Adrenal gland (tissue), 12 donors: Measurements from ENCODE around the gene JUND. TPM values are rescaled to one million over a fixed set of nuclear protein-coding genes. Genes with fewer than 3 reads are reported as not detected.
A peak's percentile ranks its signal among the peaks of the same experiment; 100 is the strongest.

ENCODE experiments used
- DNase-seq, 7 donors: peaks; one replicate each; pipeline ENCODE4 v3.0.0-alpha.2; 2019 to 2020
- H3K27ac ChIP-seq, 5 donors: fragments of 200-600 bp; sonication (generic) in 4 of 5; 1 replicate in 3 of 5; 2 replicates in 2 of 5; pipeline versions ENCODE4 v1.5.1 to v1.8.0; 2016 to 2020; ENCODE audit warnings: mild to moderate bottlenecking in 1 of 5
- H3K27me3 ChIP-seq: fragments of 200-600 bp; 2 replicates; pipeline ENCODE4 v1.8.0; 2021
- H3K36me3 ChIP-seq, 2 donors: fragments of 200-600 bp; replicated peaks in 1 of 2; 1 replicate in 1 of 2; 2 replicates in 1 of 2; pipeline versions ENCODE4 v1.5.1 to v1.8.0; 2018 to 2022
- H3K4me1 ChIP-seq, 2 donors: fragments of 200-600 bp; replicated peaks in 1 of 2; 1 replicate in 1 of 2; 2 replicates in 1 of 2; pipeline versions ENCODE4 v1.5.1 to v1.8.0; 2018 to 2021
- H3K4me3 ChIP-seq, 4 donors: fragments of 200-600 bp; sonication (generic) in 3 of 4; one replicate each; pipeline ENCODE4 v1.5.1; 2016 to 2018
- H3K9me3 ChIP-seq, 3 donors: fragments of 200-600 bp; sonication (generic) in 1 of 3; replicated peaks in 1 of 3; 1 replicate in 2 of 3; 2 replicates in 1 of 3; pipeline versions ENCODE4 v1.5.1 to v1.8.0; 2016 to 2021
- POLR2A ChIP-seq, 2 donors: fragments of 450-650 bp; IDR thresholded peaks; one replicate each; pipeline ENCODE4 v1.6.1; 2017; ENCODE audit warnings: antibody characterized with exemption in 2 of 2, mild to moderate bottlenecking in 2 of 2, moderate library complexity in 1 of 2
- WGBS, 4 donors: extraction: QIAGEN DNeasy Blood & Tissue Kit in 2 of 4; methylation state at CpG; one replicate each; pipeline versions ENCODE4 v1.1.5 to v1.1.7; 2013 to 2017; 5-methylcytosine and 5-hydroxymethylcytosine counted together
- intact Hi-C, 2 donors: fragments of 100-400 bp; cut with DNase I; formaldehyde crosslinking; loops; one replicate each; pipeline versions ENCODE4 v1.14.1 to v1.15.0; 2022 to 2023
- polyA plus RNA-seq, 3 donors: library from polyadenylated mRNA; stranded (reverse); fragments of 200-250 nt in 2 of 3; fragments of 350-450 nt in 1 of 3; fragmentation: Illumina TruSeq in 1 of 3; extraction: RNeasy Lipid Tissue Mini Kit (QIAGEN cat#74804) in 1 of 3; gene quantifications; one replicate each; pipeline ENCODE4 v1.2.3, GENCODE V29; 2013 to 2014
- total RNA-seq, 9 donors: library from RNA; depleted of rRNA in 4 of 9; stranded (reverse); fragments of >200 nt in 4 of 9; fragments of 120-200 nt in 1 of 9; fragmentation: NEBNext Ultra II Directional in 1 of 9; extraction: Animal tissue kit (Norgen Biotek cat#: 25700) in 1 of 9; gene quantifications; one replicate each; pipeline versions ENCODE4 v1.1.0 to v1.2.4, GENCODE V29; 2013 to 2023
- TF ChIP-seq, protein P1 (sequence below), 6 experiments: fragments of 450-650 bp in 4 of 6; fragments of 200-600 bp in 2 of 6; sonication (generic) in 1 of 6; IDR thresholded peaks; 1 replicate in 5 of 6; 2 replicates in 1 of 6; pipeline versions ENCODE4 v1.5.1 to v1.8.0; 2016 to 2021; ENCODE audit warnings: antibody characterized with exemption in 6 of 6, mild to moderate bottlenecking in 2 of 6, moderate library complexity in 1 of 6
- donor health status: healthy with polysubstance abuse.
- donor health status: Bipolar disorder and iron deficiency.
- donor health status: DM: yes; HTN: yes; CAD: no.
- donor health status: DM: no; HTN: no; CAD: no.
- donor health status: DM: no; HTN: no; CAD: no.
- donor health status: DM: yes; HTN: yes; CAD: no.

Gene JUND
- total and polyA plus RNA-seq, 12 donors = 35.9 to 533 (median 242) TPM

DNA sequence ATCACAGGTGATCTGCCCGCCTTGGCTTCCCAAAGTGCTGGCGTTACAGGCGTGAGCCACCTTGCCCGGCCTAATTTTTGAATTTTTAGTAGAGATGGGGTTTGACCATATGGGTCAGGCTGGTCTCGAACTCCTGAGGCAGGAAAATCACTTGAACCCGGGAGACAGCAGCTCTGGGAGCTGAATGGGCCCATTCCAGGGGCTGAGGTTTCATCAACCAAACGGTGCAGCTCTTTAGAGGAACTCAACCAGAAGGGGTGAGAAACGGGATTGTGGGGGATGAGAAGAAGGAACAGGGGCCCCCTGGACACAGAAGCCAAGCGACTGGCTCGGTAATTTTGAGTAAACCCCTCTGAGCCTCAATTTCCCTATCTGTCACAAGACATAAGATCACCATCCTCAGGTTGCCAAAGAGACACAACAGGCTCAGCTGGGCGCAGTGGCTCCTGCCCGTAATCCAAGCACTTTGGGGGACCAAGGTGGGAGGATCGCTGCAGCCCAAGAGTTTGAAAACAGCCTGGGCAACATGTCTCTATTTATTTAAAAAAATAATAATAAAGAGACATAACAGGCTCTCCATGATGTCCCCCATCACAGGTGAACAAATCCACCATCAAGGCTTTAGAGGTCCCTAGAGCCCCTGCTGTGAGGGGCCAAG lies 7.7 kb downstream of the JUND start:
- no peak for DNase-seq
- Histone ChIP-seq H3K27ac (peak overlapping the region in 2 of 5 donors; percentile 83), H3K36me3 (peaks cover 0 to 9% of the 10 kb centered on the region in 2 donors), H3K4me1 (peaks cover 29 to 41% of the 10 kb centered on the region in 2 donors), H3K4me3 (no peak overlapping the region), H3K27me3 (no peaks in the 10 kb centered on the region), H3K9me3 (no peaks in the 10 kb centered on the region)
- TF ChIP-seq, protein P1, sequence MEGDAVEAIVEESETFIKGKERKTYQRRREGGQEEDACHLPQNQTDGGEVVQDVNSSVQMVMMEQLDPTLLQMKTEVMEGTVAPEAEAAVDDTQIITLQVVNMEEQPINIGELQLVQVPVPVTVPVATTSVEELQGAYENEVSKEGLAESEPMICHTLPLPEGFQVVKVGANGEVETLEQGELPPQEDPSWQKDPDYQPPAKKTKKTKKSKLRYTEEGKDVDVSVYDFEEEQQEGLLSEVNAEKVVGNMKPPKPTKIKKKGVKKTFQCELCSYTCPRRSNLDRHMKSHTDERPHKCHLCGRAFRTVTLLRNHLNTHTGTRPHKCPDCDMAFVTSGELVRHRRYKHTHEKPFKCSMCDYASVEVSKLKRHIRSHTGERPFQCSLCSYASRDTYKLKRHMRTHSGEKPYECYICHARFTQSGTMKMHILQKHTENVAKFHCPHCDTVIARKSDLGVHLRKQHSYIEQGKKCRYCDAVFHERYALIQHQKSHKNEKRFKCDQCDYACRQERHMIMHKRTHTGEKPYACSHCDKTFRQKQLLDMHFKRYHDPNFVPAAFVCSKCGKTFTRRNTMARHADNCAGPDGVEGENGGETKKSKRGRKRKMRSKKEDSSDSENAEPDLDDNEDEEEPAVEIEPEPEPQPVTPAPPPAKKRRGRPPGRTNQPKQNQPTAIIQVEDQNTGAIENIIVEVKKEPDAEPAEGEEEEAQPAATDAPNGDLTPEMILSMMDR (IDR thresholded peaks at IDR 0.05) = no peak
- no peak for TF ChIP-seq POLR2A (IDR thresholded peaks at IDR 0.05)
- 94 to 95% (median 95%) methylated on average over 13 of the region's 13 CpGs for WGBS, 4 donors
- intact Hi-C loops = loop anchor here in 1 of 2 donors (10.0 kb wide), 1 partner anchor 131 kb away; no protein-coding TSS in a partner anchor

DNA sequence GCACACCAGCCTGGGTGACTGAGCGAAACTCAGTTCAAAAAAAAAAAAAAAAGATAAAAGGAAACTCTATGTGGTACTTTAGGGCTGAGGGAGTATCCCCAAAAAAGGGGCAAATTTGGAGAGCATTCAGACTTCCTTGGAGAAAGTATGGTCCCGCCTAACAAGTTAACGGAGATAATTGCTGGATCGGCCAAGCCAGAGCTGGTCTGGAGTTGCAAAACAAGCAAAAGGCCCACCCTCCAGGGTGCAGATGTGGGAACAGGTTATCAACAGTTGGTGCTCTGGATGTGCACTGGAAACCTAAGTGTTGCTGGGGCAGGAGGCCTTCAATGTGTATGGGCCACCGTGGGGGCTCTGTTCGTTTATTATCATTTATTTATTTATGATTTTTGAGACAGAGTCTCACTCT lies 10.0 kb downstream of the JUND start:
- WGBS, 4 donors = 67 to 79% (median 70%) methylated on average over 4 to 6 of the region's 6 CpGs
- DNase-seq = no peak
- H3K36me3 ChIP-seq = peaks cover 0 to 16% of the 10 kb centered on the region in 2 donors
- no peak overlapping the region for H3K4me3 ChIP-seq
- H3K27ac ChIP-seq = no peak overlapping the region
- peaks cover 16 to 21% of the 10 kb centered on the region in 2 donors for H3K4me1 ChIP-seq
- intact Hi-C loops = loop anchor here in 1 of 2 donors (10.0 kb wide), 1 partner anchor 133 kb away; no protein-coding TSS in a partner anchor
- no peak for TF ChIP-seq POLR2A (IDR thresholded peaks at IDR 0.05)
- TF ChIP-seq, protein P1 (IDR thresholded peaks at IDR 0.05) = no peak
- no peaks in the 10 kb centered on the region for H3K27me3 ChIP-seq
- H3K9me3 ChIP-seq = no peaks in the 10 kb centered on the region

DNA sequence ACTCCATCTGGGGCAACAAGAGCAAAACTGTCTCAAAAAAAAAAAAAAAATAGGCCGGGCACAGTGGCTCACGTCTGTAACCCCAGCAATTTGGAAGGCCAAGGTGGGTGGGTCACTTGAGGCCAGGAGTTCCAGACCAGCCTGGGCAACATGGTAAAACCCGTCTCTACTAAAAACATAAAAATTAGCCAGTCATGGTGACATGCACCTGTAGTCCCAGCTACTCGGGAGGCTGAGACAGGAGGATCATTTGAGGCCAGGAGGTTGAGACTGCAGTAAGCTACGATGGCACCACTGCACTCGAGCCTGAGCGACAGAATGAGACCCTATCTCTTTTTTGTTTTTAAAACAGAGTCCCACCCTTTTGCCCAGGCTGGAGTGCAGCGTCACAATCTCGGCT lies 11.1 kb downstream of the JUND start:
- Histone ChIP-seq H3K27ac (no peak overlapping the region), H3K9me3 (no peaks in the 10 kb centered on the region), H3K27me3 (no peaks in the 10 kb centered on the region), H3K4me1 (peaks cover 13 to 15% of the 10 kb centered on the region in 2 donors), H3K36me3 (peaks cover 0 to 27% of the 10 kb centered on the region in 2 donors), H3K4me3 (no peak overlapping the region)
- TF ChIP-seq, protein P1 (IDR thresholded peaks at IDR 0.05) = no peak
- TF ChIP-seq POLR2A (IDR thresholded peaks at IDR 0.05) = no peak
- WGBS, 4 donors = 78 to 92% (median 86%) methylated on average over 9 of the region's 9 CpGs
- intact Hi-C loops = loop anchor here in 1 of 2 donors (10.0 kb wide), 1 partner anchor 134 kb away; no protein-coding TSS in a partner anchor
- no peak for DNase-seq

DNA sequence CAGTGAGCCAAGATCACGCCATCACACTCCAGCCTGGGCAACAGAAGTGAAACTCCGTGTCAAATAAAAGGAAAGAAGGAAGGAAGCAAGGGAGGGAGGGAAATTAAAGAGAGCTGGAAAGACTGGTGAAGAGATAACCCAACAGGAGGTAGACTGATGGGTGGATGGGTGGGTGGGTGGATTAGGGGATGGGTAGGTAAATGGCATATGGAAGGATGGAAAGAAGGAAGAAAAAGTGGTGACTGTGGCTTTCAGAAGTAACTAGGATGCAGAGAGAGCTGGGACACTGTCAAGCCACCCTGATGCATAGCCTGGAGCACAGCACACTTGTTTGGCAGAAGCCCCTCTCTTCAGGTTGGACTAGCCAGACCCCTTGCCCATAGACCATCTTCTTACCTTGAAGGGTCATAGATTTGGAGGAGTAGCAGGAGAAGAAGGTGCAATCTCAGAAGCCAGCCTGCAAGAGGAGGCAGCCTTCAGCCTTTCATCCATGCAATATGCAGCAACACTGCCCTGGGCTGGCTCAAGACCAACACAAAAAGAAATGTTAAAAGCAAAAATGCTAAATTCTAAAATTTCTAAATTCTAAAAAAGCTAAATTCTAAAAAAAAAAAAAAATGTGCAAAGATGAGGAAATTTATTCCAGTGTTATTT lies 12.2 kb downstream of the JUND start:
- no peaks in the 10 kb centered on the region for H3K9me3 ChIP-seq
- H3K4me3 ChIP-seq = no peak overlapping the region
- WGBS, 4 donors = 71 to 82% (median 77%) methylated on average over 2 of the region's 2 CpGs
- intact Hi-C loops = no loop called here
- no peak for TF ChIP-seq POLR2A (IDR thresholded peaks at IDR 0.05)
- TF ChIP-seq, protein P1 (IDR thresholded peaks at IDR 0.05) = no peak
- H3K36me3 ChIP-seq = peaks cover 0 to 35% of the 10 kb centered on the region in 2 donors
- peaks cover 11 to 12% of the 10 kb centered on the region in 2 donors for H3K4me1 ChIP-seq
- no peak for DNase-seq
- H3K27me3 ChIP-seq = no peaks in the 10 kb centered on the region
- H3K27ac ChIP-seq = no peak overlapping the region
